Measurements from ENCODE around the gene CENPX. TPM values are rescaled to one million over a fixed set of nuclear protein-coding genes. Genes with fewer than 3 reads are reported as not detected.

CENPX gene
- total RNA-seq, 1 experiment from 2014 or later = 77.9 TPM

GRCh38 chr17:81998691-81999438, 23.8 kb downstream of the CENPX start:
- no peak overlapping the region for H3K27ac ChIP-seq (ENCODE audit: insufficient read length, low read depth, low read length)
- no peaks in the 10 kb centered on the region for H3K9me3 ChIP-seq (ENCODE audit: control insufficient read depth, low read depth, low read length)
- H3K27me3 ChIP-seq (ENCODE audit: insufficient read depth, low read length) = no peaks in the 10 kb centered on the region
- no peak overlapping the region for H2BK12ac ChIP-seq (ENCODE audit: insufficient read length, low read depth, low read length)
- no peak overlapping the region for H2BK120ac ChIP-seq (ENCODE audit: low read depth, low read length, poor library complexity, severe bottlenecking)
- Mint-ChIP-seq H3K4me1 (peaks cover 3 to 5% of the 10 kb centered on the region in 2 experiments), H3K36me3 (ENCODE audit: insufficient read depth in 1 of 3, low read depth in 3 of 3) (peaks cover 0 to 9% (median 9%) of the 10 kb centered on the region in 3 experiments; a peak in 6 of 7 replicates), H3K27me3 (ENCODE audit: low read depth) (no peaks in the 10 kb centered on the region), H3K9me3 (no peaks in the 10 kb centered on the region), H3K4me3 (no peak overlapping the region), H3K27ac (no peak overlapping the region)
- no peaks in the 10 kb centered on the region for H3K23me2 ChIP-seq (ENCODE audit: insufficient read length, low read depth, low read length, poor library complexity, severe bottlenecking)
- no peaks in the 10 kb centered on the region for H3K79me2 ChIP-seq (ENCODE audit: insufficient read depth, low read length)
- H3K4ac ChIP-seq (ENCODE audit: low read depth, low read length) = no peak overlapping the region
- H2AK5ac ChIP-seq (ENCODE audit: insufficient read length, low read length) = no peak overlapping the region
- no peak overlapping the region for H3K4me2 ChIP-seq (ENCODE audit: insufficient read depth, insufficient read length, low read length)
- no CpG with 5 or more reads among the region's 14 CpGs for WGBS (ENCODE audit: extremely low coverage, insufficient read length, low lambda C conversion rate)
- no peak for TF ChIP-seq CTCF (conservative IDR thresholded peaks at IDR 0.05)
- no peak overlapping the region for H3K18ac ChIP-seq (ENCODE audit: insufficient read length, low read depth, low read length)
- H2AFZ ChIP-seq (ENCODE audit: low read length) = no peak overlapping the region
- no peak overlapping the region for H3K9ac ChIP-seq (ENCODE audit: extremely low read depth, insufficient read length, low read length)
- H3K23ac ChIP-seq (ENCODE audit: insufficient read length, low read depth, low read length) = no peak overlapping the region
- no peaks in the 10 kb centered on the region for H4K20me1 ChIP-seq (ENCODE audit: control insufficient read depth, insufficient read depth, insufficient read length)
- no peak overlapping the region for H2BK15ac ChIP-seq (ENCODE audit: low read depth, low read length)
- no peak overlapping the region for H4K8ac ChIP-seq (replicated peaks; ENCODE audit: insufficient read length, low read depth, low read length)
- H3K79me1 ChIP-seq (ENCODE audit: insufficient read depth, low read depth, low read length, poor library complexity, severe bottlenecking) = no peaks in the 10 kb centered on the region
- no peak overlapping the region for H4K91ac ChIP-seq (ENCODE audit: insufficient read length, low read depth, low read length)
- no peak overlapping the region for H3K56ac ChIP-seq (ENCODE audit: insufficient read length, low read depth, low read length)
- H2BK20ac ChIP-seq (ENCODE audit: low read depth, low read length, poor library complexity, severe bottlenecking) = no peak overlapping the region
- no peaks in the 10 kb centered on the region for H3K4me1 ChIP-seq (ENCODE audit: insufficient read depth, low read length)
- H3K14ac ChIP-seq (ENCODE audit: insufficient read depth, low read length) = no peak overlapping the region
- no peak for DNase-seq
- no peak overlapping the region for H3T11ph ChIP-seq (ENCODE audit: low read length)
- H2BK5ac ChIP-seq (ENCODE audit: insufficient read length, low read length) = no peak overlapping the region
- no peak overlapping the region for H4K5ac ChIP-seq (ENCODE audit: insufficient read length, low read depth, low read length)

All from H9 (cell line).